Nephron progenitor cell (in vitro differentiated cells): ENCODE data around the gene HLF.

Experiments
- DNase-seq: peaks from one replicate; pipeline ENCODE4 v3.0.0; 2021
- H3K27ac Mint-ChIP-seq: 2 replicates; pipeline ENCODE4 v1.8.0; 2021; ENCODE audit warnings: mild to moderate bottlenecking, moderate library complexity, mixed read lengths
- H3K27me3 Mint-ChIP-seq: 2 replicates; pipeline ENCODE4 v1.8.0; 2021; ENCODE audit warnings: mild to moderate bottlenecking, low read depth, mixed read lengths; ENCODE audit not compliant: poor library complexity
- H3K36me3 Mint-ChIP-seq: 2 replicates; pipeline ENCODE4 v1.8.0; 2021; ENCODE audit warnings: low read depth, mixed read lengths
- H3K4me1 Mint-ChIP-seq: 2 replicates; pipeline ENCODE4 v1.8.0; 2021; ENCODE audit warnings: mixed read lengths
- H3K4me3 Mint-ChIP-seq: 2 replicates; pipeline ENCODE4 v1.8.0; 2021; ENCODE audit warnings: mild to moderate bottlenecking, moderate library complexity, mixed read lengths
- H3K9me3 Mint-ChIP-seq: 2 replicates; pipeline ENCODE4 v1.8.0; 2021; ENCODE audit warnings: mild to moderate bottlenecking, moderate library complexity, mixed read lengths
- TF ChIP-seq, protein P1 (sequence below): fragments of 200-600 bp; sonication (generic); IDR thresholded peaks from 2 replicates; pipeline ENCODE4 v1.5.0; 2021; ENCODE audit warnings: antibody characterized with exemption

Gene HLF

GRCh38 chr17:55265311-55266021 lies 706 bp downstream of the HLF start:
- Mint-ChIP-seq H3K27me3 (peaks cover 100% of the 10 kb centered on the region), H3K4me3 (peak overlapping the region; percentile 73), H3K9me3 (peaks cover 17% of the 10 kb centered on the region), H3K36me3 (no peaks in the 10 kb centered on the region), H3K4me1 (peaks cover 13% of the 10 kb centered on the region), H3K27ac (no peak overlapping the region)
- DNase-seq = peak; percentile 48
- TF ChIP-seq, protein P1, sequence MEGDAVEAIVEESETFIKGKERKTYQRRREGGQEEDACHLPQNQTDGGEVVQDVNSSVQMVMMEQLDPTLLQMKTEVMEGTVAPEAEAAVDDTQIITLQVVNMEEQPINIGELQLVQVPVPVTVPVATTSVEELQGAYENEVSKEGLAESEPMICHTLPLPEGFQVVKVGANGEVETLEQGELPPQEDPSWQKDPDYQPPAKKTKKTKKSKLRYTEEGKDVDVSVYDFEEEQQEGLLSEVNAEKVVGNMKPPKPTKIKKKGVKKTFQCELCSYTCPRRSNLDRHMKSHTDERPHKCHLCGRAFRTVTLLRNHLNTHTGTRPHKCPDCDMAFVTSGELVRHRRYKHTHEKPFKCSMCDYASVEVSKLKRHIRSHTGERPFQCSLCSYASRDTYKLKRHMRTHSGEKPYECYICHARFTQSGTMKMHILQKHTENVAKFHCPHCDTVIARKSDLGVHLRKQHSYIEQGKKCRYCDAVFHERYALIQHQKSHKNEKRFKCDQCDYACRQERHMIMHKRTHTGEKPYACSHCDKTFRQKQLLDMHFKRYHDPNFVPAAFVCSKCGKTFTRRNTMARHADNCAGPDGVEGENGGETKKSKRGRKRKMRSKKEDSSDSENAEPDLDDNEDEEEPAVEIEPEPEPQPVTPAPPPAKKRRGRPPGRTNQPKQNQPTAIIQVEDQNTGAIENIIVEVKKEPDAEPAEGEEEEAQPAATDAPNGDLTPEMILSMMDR = no peak

- TF ChIP-seq, protein P1 = no peak
- H3K4me3 Mint-ChIP-seq = peak overlapping the region; percentile 73
- peaks cover 95% of the 10 kb centered on the region for H3K27me3 Mint-ChIP-seq
- peaks cover 11% of the 10 kb centered on the region for H3K9me3 Mint-ChIP-seq
- H3K27ac Mint-ChIP-seq = no peak overlapping the region
- H3K4me1 Mint-ChIP-seq = peaks cover 13% of the 10 kb centered on the region
- DNase-seq = peak; percentile 30
- H3K36me3 Mint-ChIP-seq = no peaks in the 10 kb centered on the region
These were observed 1.5 kb downstream of the HLF start for GRCh38 chr17:55266051-55266957.

DNA sequence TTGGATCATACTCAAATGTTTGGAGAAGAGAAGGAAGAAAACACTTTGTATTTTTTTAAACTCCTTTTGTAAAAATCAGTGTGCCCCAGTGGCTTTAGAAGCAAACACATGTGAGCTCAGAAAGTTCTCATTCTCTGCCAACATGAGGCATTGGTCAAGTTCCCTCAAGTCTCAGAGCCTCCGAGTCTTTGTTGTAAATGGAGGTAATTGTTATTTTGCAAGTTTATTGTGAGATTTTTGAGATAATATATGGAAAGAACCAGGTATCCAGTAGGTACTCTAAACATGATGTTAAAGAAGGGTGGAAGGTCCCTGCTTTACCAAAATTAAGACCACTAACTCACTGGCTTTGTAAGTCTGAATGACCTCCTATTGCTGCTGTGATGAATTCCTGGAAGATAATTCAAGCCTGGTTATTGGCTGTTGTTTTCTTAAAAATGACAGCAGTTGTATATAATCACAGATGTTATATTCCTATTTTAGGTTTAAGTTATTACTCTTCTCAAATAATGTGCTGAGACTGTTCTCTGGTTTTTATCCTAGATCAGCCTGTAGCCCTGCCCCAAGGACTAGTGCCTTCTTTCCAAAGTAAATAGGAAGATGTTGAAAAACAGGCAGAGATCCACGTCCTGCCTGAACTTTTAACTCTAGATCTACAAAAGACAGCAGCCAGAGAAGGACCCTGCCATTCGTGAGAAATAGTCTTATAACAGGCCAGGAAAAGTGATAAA lies 2.4 kb downstream of the HLF start:
- TF ChIP-seq, protein P1 = no peak
- peaks cover 13% of the 10 kb centered on the region for H3K4me1 Mint-ChIP-seq
- no peaks in the 10 kb centered on the region for H3K36me3 Mint-ChIP-seq
- H3K27ac Mint-ChIP-seq = no peak overlapping the region
- no peak overlapping the region for H3K4me3 Mint-ChIP-seq
- DNase-seq = no peak
- H3K9me3 Mint-ChIP-seq = peaks cover 2% of the 10 kb centered on the region
- H3K27me3 Mint-ChIP-seq = peaks cover 87% of the 10 kb centered on the region

GRCh38 chr17:55267777-55268648 lies 3.3 kb downstream of the HLF start:
- H3K27ac Mint-ChIP-seq = no peak overlapping the region
- peaks cover 78% of the 10 kb centered on the region for H3K27me3 Mint-ChIP-seq
- no peaks in the 10 kb centered on the region for H3K36me3 Mint-ChIP-seq
- TF ChIP-seq, protein P1 = no peak
- no peaks in the 10 kb centered on the region for H3K9me3 Mint-ChIP-seq
- peaks cover 13% of the 10 kb centered on the region for H3K4me1 Mint-ChIP-seq
- no peak for DNase-seq
- no peak overlapping the region for H3K4me3 Mint-ChIP-seq

- Mint-ChIP-seq H3K4me3 (no peak overlapping the region), H3K27me3 (peaks cover 69% of the 10 kb centered on the region), H3K27ac (no peak overlapping the region), H3K4me1 (peaks cover 11% of the 10 kb centered on the region), H3K9me3 (no peaks in the 10 kb centered on the region), H3K36me3 (no peaks in the 10 kb centered on the region)
- TF ChIP-seq, protein P1 = no peak
- no peak for DNase-seq
These were observed 4.1 kb downstream of the HLF start for GRCh38 chr17:55268649-55269480.
